Activated CD4-positive, alpha-beta T cell treated with anti-CD3 and anti-CD28 coated beads, Interleukin-2, Interleukin-4, amounts not matched to agents 100 ng/mL and 50 ng/mL, durations not matched to agents 16 hours and 8 hours (primary cell): ENCODE data around the gene DNAJC1.

Experiments used
- DNase-seq: peaks from one replicate; pipeline ENCODE4 v3.0.0-alpha.2; 2020; ENCODE audit warnings: low spot score

DNAJC1 gene

DNA sequence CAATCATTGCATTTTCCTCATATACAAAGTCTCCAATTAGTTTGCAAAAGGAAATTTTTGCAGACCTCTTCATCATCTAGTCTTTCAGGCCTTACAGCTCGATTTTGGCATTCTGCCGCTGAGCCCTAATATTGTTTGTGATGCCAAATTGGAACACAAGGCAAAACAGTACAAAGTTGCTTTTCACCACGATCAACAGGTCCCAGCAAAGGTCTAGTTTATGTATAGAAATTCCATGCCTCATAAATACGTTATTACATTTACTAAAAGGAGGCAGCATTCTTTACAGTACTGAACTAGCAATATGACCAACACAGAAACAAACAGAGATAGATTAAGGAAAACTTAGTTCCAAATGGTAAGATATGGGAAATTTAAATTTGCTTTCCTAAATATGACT, 7.0 kb upstream of the DNAJC1 start:
- no peak for DNase-seq

GRCh38 chr10:22006379-22006884, 2.9 kb upstream of the DNAJC1 start:
- DNase-seq = no peak

DNA sequence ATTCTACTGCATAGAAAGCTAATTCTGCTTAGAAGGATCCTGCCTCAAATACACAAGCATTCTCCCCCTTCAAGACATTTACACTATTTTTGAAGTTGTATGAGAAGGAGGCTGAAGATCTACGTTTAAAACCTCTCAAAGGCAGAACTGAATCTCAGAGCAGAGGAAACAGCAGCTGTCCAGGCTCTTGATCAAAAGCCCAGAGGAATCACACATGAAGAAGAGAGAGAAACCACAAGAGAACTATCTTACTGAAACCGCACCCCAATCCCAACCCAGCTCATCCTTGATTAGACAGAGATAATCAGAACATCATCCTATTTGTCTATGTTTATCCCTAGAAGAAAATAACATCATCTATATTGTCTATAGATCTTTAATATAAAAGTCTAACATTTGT, 2.2 kb upstream of the DNAJC1 start:
- no peak for DNase-seq

DNA sequence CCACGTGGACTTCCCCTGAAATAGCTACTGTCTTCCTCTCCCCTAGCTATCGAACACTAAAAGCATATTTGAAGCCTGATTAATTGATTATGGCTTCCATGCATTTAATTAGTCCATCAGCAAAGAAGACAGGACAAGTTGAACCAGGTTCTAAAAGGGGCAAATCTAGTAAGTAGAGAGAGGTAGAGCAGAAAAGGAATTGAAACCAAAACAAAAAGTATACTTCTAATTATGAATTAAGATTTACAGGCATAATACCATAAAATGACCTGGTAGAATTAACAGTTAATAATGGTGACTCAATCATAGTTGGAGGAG, 393 bp upstream of the DNAJC1 start:
- DNase-seq = no peak

- peak; percentile 35 for DNase-seq
Measured at GRCh38 chr10:22002591-22003176, 846 bp downstream of the DNAJC1 start.

DNA sequence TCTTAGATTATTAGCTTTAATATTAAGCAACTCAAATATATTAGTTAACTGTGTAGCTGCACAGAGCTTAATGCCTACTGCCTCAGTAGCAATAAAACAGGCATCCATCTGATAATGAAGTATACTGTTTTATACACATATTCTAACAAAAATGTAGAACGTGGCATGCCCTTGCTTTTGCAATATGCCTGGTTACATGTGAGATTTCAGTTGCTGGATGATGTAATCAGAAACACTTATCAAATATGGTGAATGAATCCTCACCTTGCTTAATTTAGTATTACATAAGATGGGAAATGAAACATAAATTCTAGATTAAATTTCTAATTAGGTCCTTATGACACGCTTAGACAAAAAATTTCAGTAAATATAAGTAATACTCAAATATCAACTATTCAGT, 8.0 kb downstream of the DNAJC1 start:
- DNase-seq = no peak

GRCh38 chr10:21993360-21994001, 10.0 kb downstream of the DNAJC1 start:
- peak; percentile 24 for DNase-seq

- no peak for DNase-seq
Measured at GRCh38 chr10:21991785-21992184, 11.7 kb downstream of the DNAJC1 start.

- DNase-seq = no peak
Measured at GRCh38 chr10:21990449-21990848, 13.1 kb downstream of the DNAJC1 start.

DNA sequence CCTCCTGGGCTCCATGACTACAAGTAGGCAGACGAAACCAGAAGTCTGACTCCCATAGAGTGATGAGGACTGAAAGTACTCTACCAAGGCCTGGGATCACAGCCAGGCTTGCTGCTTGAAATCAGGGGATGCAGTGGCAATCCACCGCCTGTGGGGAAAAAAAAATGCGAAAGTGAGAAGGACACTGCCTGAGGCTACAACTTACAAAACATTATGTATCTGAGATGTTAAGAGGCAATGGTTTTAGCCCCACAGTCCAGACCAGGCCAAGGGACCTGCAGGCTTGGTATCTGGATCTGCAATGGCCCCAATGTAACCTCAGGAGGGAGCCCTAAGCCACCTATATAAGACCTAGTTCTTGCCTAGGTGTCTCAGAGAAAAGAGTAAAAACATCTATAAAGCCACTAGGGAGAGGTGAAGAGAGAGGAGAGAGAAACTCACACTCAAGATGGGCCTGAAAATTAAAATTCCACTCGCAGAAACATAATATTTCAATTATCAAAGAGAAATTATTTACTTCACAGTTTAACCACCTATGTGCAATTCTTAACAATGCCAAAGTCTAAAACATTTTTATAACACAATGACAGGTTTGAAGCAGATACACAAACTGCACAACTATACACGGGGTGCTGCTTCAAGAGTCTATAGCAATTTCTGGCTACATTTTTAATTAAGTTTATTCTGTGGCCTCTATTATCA, 13.9 kb downstream of the DNAJC1 start:
- peak; percentile 31 for DNase-seq

- DNase-seq = no peak
Measured at GRCh38 chr10:21985541-21985940, 18.0 kb downstream of the DNAJC1 start.

GRCh38 chr10:21981118-21981517, 22.4 kb downstream of the DNAJC1 start:
- no peak for DNase-seq

GRCh38 chr10:21980691-21981090, 22.8 kb downstream of the DNAJC1 start:
- no peak for DNase-seq

DNA sequence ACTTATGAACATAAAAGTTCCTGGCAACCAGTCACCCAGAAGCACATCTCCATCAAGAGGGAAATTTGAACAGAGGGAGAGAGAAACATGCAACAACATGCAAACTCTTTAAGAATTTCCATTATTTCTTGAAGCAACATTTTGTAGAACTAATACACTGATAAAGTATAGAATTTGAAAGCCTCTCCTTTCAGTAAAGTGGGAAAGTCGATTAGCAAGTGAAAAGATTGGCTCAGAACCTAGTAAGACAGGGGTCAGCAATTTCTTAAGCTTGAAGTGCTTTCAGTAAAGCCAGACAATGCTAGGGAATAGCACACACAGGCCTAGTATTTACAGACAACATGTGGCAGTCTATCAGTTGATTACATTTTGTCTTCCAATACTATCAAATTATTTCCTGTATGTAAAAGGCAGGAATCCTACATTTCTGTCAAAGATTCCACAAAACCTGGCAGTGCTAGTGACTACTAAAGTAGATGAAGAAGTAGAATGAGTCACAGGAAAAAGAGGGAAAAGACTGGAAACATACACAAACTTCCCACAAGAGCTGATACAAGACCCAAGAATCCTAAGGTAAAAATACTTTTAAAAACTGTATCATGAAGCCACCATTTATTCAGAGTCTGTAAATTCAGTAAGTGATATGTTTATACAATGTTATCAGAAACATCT, 25.2 kb downstream of the DNAJC1 start:
- DNase-seq = no peak

DNA sequence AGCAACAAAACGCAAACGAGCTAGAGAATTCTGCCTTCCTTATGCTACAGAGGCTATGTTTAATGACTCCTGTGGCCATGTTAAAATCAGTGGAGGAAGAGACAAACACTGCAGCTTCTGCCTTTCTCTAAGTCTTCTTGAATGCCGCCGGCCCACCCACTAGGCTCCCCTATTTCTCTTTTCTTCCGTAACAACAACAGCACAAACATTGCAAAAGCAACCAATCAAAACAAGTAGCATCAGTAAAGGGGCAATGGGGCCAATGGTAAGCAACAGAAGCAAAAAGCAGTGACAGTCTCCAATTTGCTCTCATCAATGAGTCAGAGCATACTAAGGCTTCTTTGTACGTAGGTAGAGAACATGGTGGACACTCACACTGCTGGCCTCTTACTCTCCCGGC, 26.8 kb downstream of the DNAJC1 start:
- no peak for DNase-seq

DNA sequence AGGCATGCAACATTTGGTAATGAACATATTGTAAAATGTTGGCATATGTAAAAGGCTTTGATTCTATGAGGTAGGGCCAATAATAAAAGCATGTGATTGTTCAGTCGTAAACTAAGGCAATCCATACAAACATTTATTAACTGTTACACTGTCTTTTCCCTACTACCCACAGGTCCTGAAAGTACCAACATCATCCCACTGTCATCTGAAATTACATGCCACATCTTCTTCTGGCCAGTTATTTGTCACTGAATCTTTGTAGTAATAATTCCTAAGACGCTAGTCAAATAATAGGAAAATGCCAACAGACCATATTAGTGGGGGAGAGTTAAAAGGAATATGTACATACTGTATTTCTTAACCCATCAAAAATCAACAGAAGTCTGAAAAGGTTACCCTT, 27.2 kb downstream of the DNAJC1 start:
- DNase-seq = no peak

- DNase-seq = no peak
Measured at GRCh38 chr10:21975378-21975990, 28.0 kb downstream of the DNAJC1 start.

- no peak for DNase-seq
Measured at GRCh38 chr10:21972584-21972983, 30.9 kb downstream of the DNAJC1 start.

- DNase-seq = no peak
Measured at GRCh38 chr10:21969326-21970287, 33.9 kb downstream of the DNAJC1 start.

DNA sequence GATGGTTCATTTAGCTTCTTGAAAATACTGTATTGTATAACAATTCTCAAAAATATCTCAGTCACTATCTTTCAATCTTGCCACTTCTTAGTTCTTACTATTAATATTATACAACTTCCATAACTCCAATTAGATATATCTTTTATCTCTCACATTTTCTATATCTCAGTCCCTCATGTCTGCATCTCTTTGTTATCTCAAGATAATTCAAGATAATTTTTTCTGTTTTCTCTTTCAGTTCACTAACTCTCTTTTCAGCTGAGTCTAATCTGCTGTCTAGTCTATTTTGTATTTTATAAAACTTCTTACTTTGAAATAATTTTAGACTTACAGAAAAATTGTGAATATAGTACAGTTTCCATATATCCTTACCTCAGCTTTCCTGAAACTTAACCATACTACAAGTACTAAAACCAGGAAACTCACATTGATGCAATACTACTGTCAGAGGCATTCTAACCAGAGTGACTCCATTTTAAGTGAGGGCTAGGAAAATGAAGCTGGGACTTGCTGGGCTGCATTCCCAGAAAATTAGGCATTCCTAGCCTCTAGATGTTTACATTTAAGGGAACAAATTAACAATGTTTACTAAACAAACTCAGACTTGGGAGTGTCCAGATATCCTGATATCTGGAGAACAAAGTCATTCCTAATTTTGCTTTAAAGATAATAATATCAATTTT, 38.4 kb downstream of the DNAJC1 start:
- no peak for DNase-seq

DNA sequence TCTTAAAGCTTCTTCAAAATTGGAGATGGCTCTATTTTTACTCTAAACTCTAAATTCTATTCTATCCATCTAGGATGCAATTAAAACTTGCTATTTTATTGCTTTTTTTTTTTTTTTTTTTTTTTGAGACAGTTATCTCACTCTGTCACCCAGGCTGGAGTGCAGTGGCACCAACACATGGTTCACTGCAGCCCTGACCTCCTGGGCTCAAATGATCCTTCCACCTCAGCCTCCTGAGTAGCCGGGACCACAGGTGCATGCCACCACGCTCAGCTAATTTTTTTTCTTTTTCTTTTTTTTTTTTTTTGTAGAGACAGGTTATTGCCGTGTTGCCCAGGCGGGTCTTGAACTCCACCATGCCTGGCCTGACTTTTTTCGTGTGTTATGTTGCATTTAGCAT, 41.2 kb downstream of the DNAJC1 start:
- DNase-seq = no peak
